Central memory CD8-positive, alpha-beta T cell (primary cell): ENCODE measurements around the gene KCNC1.

ENCODE experiments used
- ATAC-seq: fragments of 150-1000 bp; cut with Tn5 transposase; replicated peaks from 2 replicates; pipeline ENCODE4 v1.10.0; 2022; ENCODE audit warnings: mild to moderate bottlenecking, moderate FRiP score, moderate number of reproducible peaks; ENCODE audit not compliant: poor library complexity, severe bottlenecking; ENCODE audit errors: extremely low read depth
- DNase-seq, 2 donors: peaks; one replicate each; pipeline ENCODE4 v3.0.0; 2021; ENCODE audit warnings: low spot score in 2 of 2
- H3K27ac Mint-ChIP-seq: one replicate; pipeline ENCODE4 v1.8.0; 2022; ENCODE audit warnings: low read depth, mild to moderate bottlenecking, moderate library complexity, mixed read lengths
- H3K27me3 Mint-ChIP-seq: one replicate; pipeline ENCODE4 v1.8.0; 2022; ENCODE audit warnings: mixed read lengths
- H3K36me3 Mint-ChIP-seq: one replicate; pipeline ENCODE4 v1.8.0; 2022; ENCODE audit warnings: mild to moderate bottlenecking, moderate library complexity, mixed read lengths; ENCODE audit not compliant: insufficient read depth
- H3K4me1 Mint-ChIP-seq: one replicate; pipeline ENCODE4 v1.8.0; 2022; ENCODE audit warnings: mixed read lengths
- H3K4me3 Mint-ChIP-seq: one replicate; pipeline ENCODE4 v1.8.0; 2022; ENCODE audit warnings: mild to moderate bottlenecking, moderate library complexity, mixed read lengths
- H3K9me3 Mint-ChIP-seq: one replicate; pipeline ENCODE4 v1.8.0; 2022; ENCODE audit warnings: mixed read lengths

The KCNC1 gene

GRCh38 chr11:17734986-17735817, 621 bp downstream of the KCNC1 start:
- Mint-ChIP-seq H3K4me1 (no peaks in the 10 kb centered on the region), H3K36me3 (no peaks in the 10 kb centered on the region), H3K9me3 (no peaks in the 10 kb centered on the region), H3K27ac (no peak overlapping the region), H3K4me3 (no peak overlapping the region), H3K27me3 (peaks cover 51% of the 10 kb centered on the region)
- ATAC-seq, result no peak
- DNase-seq, result no peak

DNA sequence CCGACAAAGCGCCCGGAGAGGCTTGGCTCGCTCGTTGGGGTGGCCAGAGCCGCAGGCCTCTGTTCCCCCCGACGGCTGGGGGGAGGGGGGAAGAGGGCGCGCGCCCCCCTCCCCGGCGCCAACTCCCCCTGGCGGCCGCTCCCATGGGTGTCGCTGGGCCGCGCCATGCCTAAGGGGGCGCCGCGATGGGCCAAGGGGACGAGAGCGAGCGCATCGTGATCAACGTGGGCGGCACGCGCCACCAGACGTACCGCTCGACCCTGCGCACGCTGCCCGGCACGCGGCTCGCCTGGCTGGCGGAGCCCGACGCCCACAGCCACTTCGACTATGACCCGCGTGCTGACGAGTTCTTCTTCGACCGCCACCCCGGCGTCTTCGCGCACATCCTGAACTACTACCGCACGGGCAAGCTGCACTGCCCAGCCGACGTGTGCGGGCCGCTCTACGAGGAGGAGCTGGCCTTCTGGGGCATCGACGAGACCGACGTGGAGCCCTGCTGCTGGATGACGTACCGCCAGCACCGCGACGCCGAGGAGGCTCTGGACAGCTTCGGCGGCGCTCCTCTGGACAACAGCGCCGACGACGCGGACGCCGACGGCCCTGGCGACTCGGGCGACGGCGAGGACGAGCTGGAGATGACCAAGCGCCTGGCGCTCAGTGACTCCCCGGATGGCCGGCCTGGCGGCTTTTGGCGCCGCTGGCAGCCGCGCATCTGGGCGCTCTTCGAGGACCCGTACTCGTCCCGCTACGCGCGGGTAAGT, 1.4 kb downstream of the KCNC1 start:
- Mint-ChIP-seq H3K27me3 (peaks cover 43% of the 10 kb centered on the region), H3K27ac (no peak overlapping the region), H3K9me3 (no peaks in the 10 kb centered on the region), H3K36me3 (no peaks in the 10 kb centered on the region), H3K4me1 (no peaks in the 10 kb centered on the region), H3K4me3 (no peak overlapping the region)
- ATAC-seq, result no peak
- DNase-seq, result no peak

- H3K27me3 Mint-ChIP-seq, result peaks cover 42% of the 10 kb centered on the region
- H3K4me3 Mint-ChIP-seq, result no peak overlapping the region
- ATAC-seq (no peak), DNase-seq (no peak)
- H3K27ac Mint-ChIP-seq, result no peak overlapping the region
- H3K4me1 Mint-ChIP-seq, result no peaks in the 10 kb centered on the region
- H3K9me3 Mint-ChIP-seq, result no peaks in the 10 kb centered on the region
- H3K36me3 Mint-ChIP-seq, result no peaks in the 10 kb centered on the region
Observed at GRCh38 chr11:17736579-17736893, 2.0 kb downstream of the KCNC1 start.

- ATAC-seq, result no peak
- no peaks in the 10 kb centered on the region for H3K9me3 Mint-ChIP-seq
- peaks cover 43% of the 10 kb centered on the region for H3K27me3 Mint-ChIP-seq
- H3K27ac Mint-ChIP-seq, result no peak overlapping the region
- no peak overlapping the region for H3K4me3 Mint-ChIP-seq
- H3K36me3 Mint-ChIP-seq, result no peaks in the 10 kb centered on the region
- H3K4me1 Mint-ChIP-seq, result no peaks in the 10 kb centered on the region
- no peak for DNase-seq
Observed at GRCh38 chr11:17736930-17737817, 2.6 kb downstream of the KCNC1 start.

GRCh38 chr11:17738151-17738973, 3.8 kb downstream of the KCNC1 start:
- Mint-ChIP-seq H3K9me3 (no peaks in the 10 kb centered on the region), H3K4me3 (no peak overlapping the region), H3K4me1 (no peaks in the 10 kb centered on the region), H3K27me3 (peaks cover 31% of the 10 kb centered on the region), H3K27ac (no peak overlapping the region), H3K36me3 (no peaks in the 10 kb centered on the region)
- DNase-seq (no peak), ATAC-seq (no peak)

DNA sequence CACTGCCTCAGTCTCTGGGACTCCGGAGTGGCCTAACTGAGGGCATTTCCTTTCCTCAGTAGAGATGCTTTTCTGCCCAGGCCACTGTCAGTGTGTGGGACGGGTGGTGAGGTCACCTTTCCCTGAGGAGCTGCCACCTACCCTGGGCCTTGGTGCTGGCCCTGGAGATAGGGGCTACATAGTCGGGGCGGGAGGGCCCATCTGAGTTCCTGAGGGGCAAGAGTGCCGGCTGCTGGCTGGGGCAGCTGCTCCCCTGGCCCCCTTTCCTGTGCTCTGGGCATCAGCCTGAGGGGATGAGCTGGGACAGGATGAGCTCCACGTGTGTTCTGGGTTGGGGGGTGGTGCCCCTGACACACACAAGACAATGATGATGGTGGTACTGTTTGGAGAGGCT, 5.4 kb downstream of the KCNC1 start:
- no peak for DNase-seq

DNA sequence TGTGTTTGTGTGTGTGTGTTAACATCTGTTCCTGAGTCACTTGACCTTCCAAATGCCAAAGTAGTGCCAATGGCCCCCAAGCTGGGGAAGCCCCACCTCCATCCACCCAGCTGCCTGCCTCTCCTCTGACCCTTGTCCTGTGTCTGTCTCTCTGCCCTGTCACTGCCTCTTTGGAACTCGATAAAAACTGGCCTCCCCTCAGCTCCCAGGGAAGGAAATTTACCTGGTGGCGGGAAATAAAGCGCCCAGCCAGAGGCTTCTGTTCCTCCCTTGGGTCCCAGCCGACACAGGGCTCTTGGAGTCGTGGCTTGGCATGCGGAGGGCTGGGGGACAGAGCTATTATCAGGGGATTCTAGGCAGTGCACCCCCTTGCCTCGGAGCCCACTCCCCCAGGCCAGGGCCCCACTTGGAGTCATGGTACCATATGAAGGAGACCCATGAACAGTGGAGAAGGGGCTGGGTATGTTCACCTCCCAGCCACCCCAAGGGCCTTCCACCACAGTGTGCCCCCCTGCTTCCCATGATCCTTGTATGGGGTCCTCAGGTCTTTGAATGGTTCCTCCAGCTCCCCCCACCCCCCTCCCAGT, 6.2 kb downstream of the KCNC1 start:
- ATAC-seq (no peak), DNase-seq (no peak)
- Mint-ChIP-seq H3K4me1 (no peaks in the 10 kb centered on the region), H3K9me3 (no peaks in the 10 kb centered on the region), H3K4me3 (no peak overlapping the region), H3K27me3 (peaks cover 27% of the 10 kb centered on the region), H3K36me3 (no peaks in the 10 kb centered on the region), H3K27ac (no peak overlapping the region)

More for the DNA sequence above, 5.4 kb downstream of the KCNC1 start:
- Mint-ChIP-seq H3K4me3 (no peak overlapping the region), H3K9me3 (no peaks in the 10 kb centered on the region), H3K27me3 (peaks cover 21% of the 10 kb centered on the region), H3K36me3 (no peaks in the 10 kb centered on the region), H3K4me1 (no peaks in the 10 kb centered on the region), H3K27ac (no peak overlapping the region)
- ATAC-seq, result no peak

- ATAC-seq, result no peak
- Mint-ChIP-seq H3K9me3 (no peaks in the 10 kb centered on the region), H3K27ac (no peak overlapping the region), H3K36me3 (no peaks in the 10 kb centered on the region), H3K4me3 (no peak overlapping the region), H3K27me3 (peaks cover 30% of the 10 kb centered on the region), H3K4me1 (no peaks in the 10 kb centered on the region)
- DNase-seq, result no peak
Observed at GRCh38 chr11:17741487-17741886, 6.9 kb downstream of the KCNC1 start.

DNA sequence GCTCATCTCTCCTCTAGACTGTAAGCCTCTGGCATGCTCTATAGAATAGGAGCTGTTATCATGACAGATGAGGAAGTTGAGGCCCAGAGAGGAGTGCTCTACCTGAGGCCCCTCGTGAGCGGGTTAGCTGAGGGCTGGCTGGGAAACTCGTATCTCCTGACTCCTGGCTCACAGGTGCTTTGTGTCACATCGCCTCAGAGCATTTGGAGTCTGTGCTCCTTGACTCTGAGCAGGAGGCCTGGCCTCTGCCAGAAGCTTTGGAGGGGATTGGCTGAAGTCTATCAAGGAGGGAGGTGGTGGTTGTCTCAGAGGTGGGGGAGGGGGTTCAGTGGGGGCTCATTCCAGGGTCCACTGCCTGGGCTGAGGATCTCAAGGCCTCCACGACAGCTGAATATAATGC, 7.4 kb downstream of the KCNC1 start:
- Mint-ChIP-seq H3K27me3 (peaks cover 30% of the 10 kb centered on the region), H3K4me1 (no peaks in the 10 kb centered on the region), H3K4me3 (no peak overlapping the region), H3K27ac (no peak overlapping the region), H3K36me3 (no peaks in the 10 kb centered on the region), H3K9me3 (no peaks in the 10 kb centered on the region)
- ATAC-seq, result no peak
- no peak for DNase-seq

DNA sequence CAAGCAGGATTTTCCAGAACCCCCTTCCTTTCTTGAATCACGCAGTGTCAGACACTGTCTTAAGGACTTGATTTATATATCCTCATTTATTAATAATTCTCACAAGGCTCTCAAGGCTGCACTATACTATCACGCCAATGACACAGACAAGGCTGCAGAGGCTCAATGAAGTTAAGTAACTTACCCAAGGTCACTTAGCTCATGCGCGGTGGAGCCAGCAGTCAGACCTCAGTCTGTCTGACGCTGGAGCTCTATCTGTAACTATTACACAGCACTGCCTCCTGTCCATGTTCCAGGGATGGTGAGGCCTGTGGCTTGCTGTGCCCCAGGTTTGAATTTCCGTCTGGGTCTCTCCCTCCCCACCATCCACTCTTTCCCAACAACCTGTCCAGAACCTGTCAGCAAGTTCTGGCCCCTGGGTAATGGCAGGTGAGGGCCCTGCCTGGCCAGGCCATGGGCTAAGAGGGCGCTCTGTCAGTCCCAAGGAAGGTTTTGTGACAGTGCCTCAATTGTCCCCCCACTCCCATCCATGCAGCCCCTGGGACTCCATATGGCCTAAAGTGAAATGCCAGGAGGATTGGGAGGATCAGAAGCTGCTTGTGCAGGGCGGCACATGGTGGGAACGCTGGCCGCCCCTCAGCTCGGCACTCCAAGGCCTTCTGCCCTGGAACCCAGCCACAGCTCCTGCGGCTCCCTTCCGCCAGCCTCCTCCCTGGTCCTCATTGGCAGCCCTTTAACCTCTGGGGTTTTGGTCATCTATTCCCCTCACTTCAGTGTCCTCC, 8.6 kb downstream of the KCNC1 start:
- no peak for ATAC-seq
- Mint-ChIP-seq H3K4me1 (no peaks in the 10 kb centered on the region), H3K27ac (no peak overlapping the region), H3K27me3 (peaks cover 39% of the 10 kb centered on the region), H3K36me3 (no peaks in the 10 kb centered on the region), H3K9me3 (no peaks in the 10 kb centered on the region), H3K4me3 (no peak overlapping the region)
- DNase-seq, result no peak

- no peak overlapping the region for H3K4me3 Mint-ChIP-seq
- no peak for DNase-seq
- ATAC-seq, result no peak
- H3K27ac Mint-ChIP-seq, result no peak overlapping the region
- H3K4me1 Mint-ChIP-seq, result no peaks in the 10 kb centered on the region
- no peaks in the 10 kb centered on the region for H3K9me3 Mint-ChIP-seq
- no peaks in the 10 kb centered on the region for H3K36me3 Mint-ChIP-seq
- H3K27me3 Mint-ChIP-seq, result peaks cover 42% of the 10 kb centered on the region
Observed at GRCh38 chr11:17743808-17744119, 9.2 kb downstream of the KCNC1 start.
